ENCODE data around the gene AGAP3. TPM values are rescaled to one million over a fixed set of nuclear protein-coding genes. Genes with fewer than 3 reads are reported as not detected.

AGAP3 gene
- total RNA-seq, 4 donors from 2014 or later, result 34.6 to 53.0 (median 47.9) TPM

- ATAC-seq (ENCODE audit: low FRiP score), result no peak
- TF ChIP-seq, protein P1, sequence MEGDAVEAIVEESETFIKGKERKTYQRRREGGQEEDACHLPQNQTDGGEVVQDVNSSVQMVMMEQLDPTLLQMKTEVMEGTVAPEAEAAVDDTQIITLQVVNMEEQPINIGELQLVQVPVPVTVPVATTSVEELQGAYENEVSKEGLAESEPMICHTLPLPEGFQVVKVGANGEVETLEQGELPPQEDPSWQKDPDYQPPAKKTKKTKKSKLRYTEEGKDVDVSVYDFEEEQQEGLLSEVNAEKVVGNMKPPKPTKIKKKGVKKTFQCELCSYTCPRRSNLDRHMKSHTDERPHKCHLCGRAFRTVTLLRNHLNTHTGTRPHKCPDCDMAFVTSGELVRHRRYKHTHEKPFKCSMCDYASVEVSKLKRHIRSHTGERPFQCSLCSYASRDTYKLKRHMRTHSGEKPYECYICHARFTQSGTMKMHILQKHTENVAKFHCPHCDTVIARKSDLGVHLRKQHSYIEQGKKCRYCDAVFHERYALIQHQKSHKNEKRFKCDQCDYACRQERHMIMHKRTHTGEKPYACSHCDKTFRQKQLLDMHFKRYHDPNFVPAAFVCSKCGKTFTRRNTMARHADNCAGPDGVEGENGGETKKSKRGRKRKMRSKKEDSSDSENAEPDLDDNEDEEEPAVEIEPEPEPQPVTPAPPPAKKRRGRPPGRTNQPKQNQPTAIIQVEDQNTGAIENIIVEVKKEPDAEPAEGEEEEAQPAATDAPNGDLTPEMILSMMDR (IDR thresholded peaks at IDR 0.05), result no peak
- no peak for DNase-seq (ENCODE audit: low spot score)
Observed at GRCh38 chr7:151139071-151139790, 53.0 kb downstream of the AGAP3 start.

- TF ChIP-seq, protein P1 (IDR thresholded peaks at IDR 0.05), result no peak
- no peak for ATAC-seq (ENCODE audit: low FRiP score)
- no peak for DNase-seq (ENCODE audit: low spot score)
Observed at GRCh38 chr7:151139791-151140190, 53.5 kb downstream of the AGAP3 start.

DNA sequence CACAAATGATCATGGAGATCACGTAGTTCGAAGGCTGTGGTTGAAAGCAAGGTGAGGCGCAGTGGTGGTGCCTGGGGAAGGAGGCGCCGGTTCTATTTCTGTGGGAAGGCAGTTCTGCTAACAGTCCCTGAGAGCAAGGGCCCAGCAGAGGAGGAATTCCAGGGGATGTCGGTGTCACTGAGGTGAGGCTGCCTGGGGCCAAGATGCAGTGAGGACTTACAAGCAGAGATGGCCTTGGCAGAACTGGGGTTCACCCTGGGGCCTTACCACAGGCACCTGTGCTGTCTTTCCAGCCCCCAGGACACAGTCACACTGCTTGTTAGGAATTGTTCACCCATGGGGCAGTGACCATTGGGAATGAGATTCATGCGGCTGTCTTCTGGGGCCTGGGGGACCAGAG is 54.6 kb downstream of the AGAP3 start:
- DNase-seq (ENCODE audit: low spot score) (no peak), ATAC-seq (ENCODE audit: low FRiP score) (no peak)
- TF ChIP-seq, protein P1 (IDR thresholded peaks at IDR 0.05), result no peak

- TF ChIP-seq, protein P1 (IDR thresholded peaks at IDR 0.05), result no peak
- DNase-seq (ENCODE audit: low spot score) (no peak), ATAC-seq (ENCODE audit: low FRiP score) (no peak)
Observed at GRCh38 chr7:151141311-151141854, 55.1 kb downstream of the AGAP3 start.

- TF ChIP-seq, protein P1 (IDR thresholded peaks at IDR 0.05), result no peak
- ATAC-seq (ENCODE audit: low FRiP score), result no peak
- DNase-seq (ENCODE audit: low spot score), result no peak
Observed at GRCh38 chr7:151141855-151142685, 55.8 kb downstream of the AGAP3 start.

GRCh38 chr7:151142686-151143040 is 56.4 kb downstream of the AGAP3 start:
- ATAC-seq (ENCODE audit: low FRiP score) (no peak), DNase-seq (ENCODE audit: low spot score) (no peak)
- TF ChIP-seq, protein P1 (IDR thresholded peaks at IDR 0.05), result no peak

Data from omental fat pad (tissue), 4 donors.